H9 (cell line): ENCODE data around the gene MOB3A. TPM values are rescaled to one million over a fixed set of nuclear protein-coding genes. Genes with fewer than 3 reads are reported as not detected.

Experiments
- DNase-seq: peaks from one replicate; pipeline ENCODE4 v3.0.0-alpha.2; 2017
- H2AFZ ChIP-seq: one replicate; pipeline ENCODE4 v1.6.1; 2013; ENCODE audit warnings: mild to moderate bottlenecking, low read length, control low read depth, moderate library complexity
- H2AK5ac ChIP-seq: 2 replicates; pipeline ENCODE4 v1.6.1; 2013; ENCODE audit warnings: low read length, control low read depth, mixed read lengths; ENCODE audit not compliant: insufficient read length
- H2BK120ac ChIP-seq: one replicate; pipeline ENCODE4 v1.6.1; 2013; ENCODE audit warnings: low read depth, mild to moderate bottlenecking, low read length, control low read depth, inconsistent platforms; ENCODE audit not compliant: poor library complexity, severe bottlenecking
- H2BK12ac ChIP-seq: 2 replicates; pipeline ENCODE4 v1.6.1; 2013; ENCODE audit warnings: low read length, control low read depth, mixed read lengths, low read depth; ENCODE audit not compliant: insufficient read length
- H2BK15ac ChIP-seq: 2 replicates; pipeline ENCODE4 v1.6.1; 2013; ENCODE audit warnings: low read depth, low read length, control low read depth
- H2BK20ac ChIP-seq: one replicate; pipeline ENCODE4 v1.6.1; 2013; ENCODE audit warnings: low read depth, mild to moderate bottlenecking, low read length, control low read depth, inconsistent platforms; ENCODE audit not compliant: poor library complexity, severe bottlenecking
- H2BK5ac ChIP-seq: 2 replicates; pipeline ENCODE4 v1.6.1; 2013; ENCODE audit warnings: low read length, control low read depth, mixed read lengths; ENCODE audit not compliant: insufficient read length
- H3K14ac ChIP-seq: 2 replicates; pipeline ENCODE4 v1.6.1; 2013; ENCODE audit warnings: low read length, control low read depth; ENCODE audit not compliant: insufficient read depth
- H3K18ac ChIP-seq: 2 replicates; pipeline ENCODE4 v1.6.1; 2013; ENCODE audit warnings: low read depth, mild to moderate bottlenecking, mixed read lengths, low read length, control low read depth; ENCODE audit not compliant: insufficient read length
- H3K23ac ChIP-seq: 2 replicates; pipeline ENCODE4 v1.6.1; 2013; ENCODE audit warnings: low read length, control low read depth, mixed read lengths, low read depth; ENCODE audit not compliant: insufficient read length
- H3K23me2 ChIP-seq: 2 replicates; pipeline ENCODE4 v1.6.1; 2013; ENCODE audit warnings: low read depth, mild to moderate bottlenecking, mixed read lengths, low read length, control low read depth; ENCODE audit not compliant: insufficient read length, poor library complexity, severe bottlenecking
- H3K27ac ChIP-seq: 2 replicates; pipeline ENCODE4 v1.5.1; 2013; ENCODE audit warnings: low read length, control low read depth, mixed read lengths, low read depth; ENCODE audit not compliant: insufficient read length
- H3K27me3 ChIP-seq: 2 replicates; pipeline ENCODE4 v1.6.1; 2013; ENCODE audit warnings: low read length, control low read depth, inconsistent platforms; ENCODE audit not compliant: insufficient read depth
- H3K4ac ChIP-seq: 2 replicates; pipeline ENCODE4 v1.6.1; 2013; ENCODE audit warnings: low read depth, mild to moderate bottlenecking, control low read depth, inconsistent platforms, low read length, moderate library complexity
- H3K4me1 ChIP-seq: 2 replicates; pipeline ENCODE4 v1.6.1; 2013; ENCODE audit warnings: low read length, control low read depth, inconsistent platforms; ENCODE audit not compliant: insufficient read depth
- H3K4me2 ChIP-seq: 2 replicates; pipeline ENCODE4 v1.6.1; 2013; ENCODE audit warnings: low read length, control low read depth, mixed read lengths; ENCODE audit not compliant: insufficient read length, insufficient read depth
- H3K56ac ChIP-seq: 2 replicates; pipeline ENCODE4 v1.6.1; 2013; ENCODE audit warnings: low read depth, mild to moderate bottlenecking, mixed read lengths, low read length, control low read depth; ENCODE audit not compliant: insufficient read length
- H3K79me1 ChIP-seq: 2 replicates; pipeline ENCODE4 v1.6.1; 2013; ENCODE audit warnings: low read depth, mild to moderate bottlenecking, moderate library complexity, low read length, control low read depth, inconsistent platforms; ENCODE audit not compliant: insufficient read depth, poor library complexity, severe bottlenecking
- H3K79me2 ChIP-seq: 2 replicates; pipeline ENCODE4 v1.6.1; 2013; ENCODE audit warnings: low read length, control low read depth, inconsistent platforms; ENCODE audit not compliant: insufficient read depth
- H3K9ac ChIP-seq: 2 replicates; pipeline ENCODE4 v1.6.1; 2013; ENCODE audit warnings: low read length, control low read depth, mixed read lengths; ENCODE audit not compliant: insufficient read length; ENCODE audit errors: extremely low read depth
- H3K9me3 ChIP-seq: one replicate; pipeline ENCODE4 v1.6.1; 2013; ENCODE audit warnings: low read depth, low read length, inconsistent platforms; ENCODE audit not compliant: control insufficient read depth
- H3T11ph ChIP-seq: one replicate; pipeline ENCODE4 v1.6.1; 2013; ENCODE audit warnings: mild to moderate bottlenecking, low read length, control low read depth, inconsistent platforms
- H4K20me1 ChIP-seq: one replicate; pipeline ENCODE4 v1.6.1; 2013; ENCODE audit not compliant: control insufficient read depth, insufficient read length, insufficient read depth
- H4K5ac ChIP-seq: 2 replicates; pipeline ENCODE4 v1.6.1; 2013; ENCODE audit warnings: low read depth, mild to moderate bottlenecking, mixed read lengths, low read length, control low read depth; ENCODE audit not compliant: insufficient read length
- H4K8ac ChIP-seq: replicated peaks from 2 replicates; pipeline ENCODE4 v1.6.1; 2013; ENCODE audit warnings: low read length, control low read depth, mixed read lengths, low read depth; ENCODE audit not compliant: insufficient read length
- H4K91ac ChIP-seq: 2 replicates; pipeline ENCODE4 v1.6.1; 2013; ENCODE audit warnings: low read depth, mild to moderate bottlenecking, moderate library complexity, mixed read lengths, low read length, control low read depth; ENCODE audit not compliant: insufficient read length
- H3K27ac Mint-ChIP-seq, 3 experiments: 2 replicates in 2 of 3; 3 replicates in 1 of 3; pipeline ENCODE4 v1.8.0; 2020 to 2021; ENCODE audit warnings: mixed read lengths in 3 of 3, mild to moderate bottlenecking in 1 of 3, moderate library complexity in 1 of 3
- H3K27me3 Mint-ChIP-seq: 2 replicates; pipeline ENCODE4 v1.8.0; 2021; ENCODE audit warnings: low read depth, mild to moderate bottlenecking, moderate library complexity, mixed read lengths
- H3K36me3 Mint-ChIP-seq, 3 experiments: 2 replicates in 2 of 3; 3 replicates in 1 of 3; pipeline ENCODE4 v1.8.0; 2020 to 2021; ENCODE audit warnings: low read depth in 3 of 3, mixed read lengths in 3 of 3; ENCODE audit not compliant: insufficient read depth in 1 of 3
- H3K4me1 Mint-ChIP-seq, 2 experiments: 2 replicates each; pipeline ENCODE4 v1.8.0; 2020; ENCODE audit warnings: mixed read lengths in 2 of 2
- H3K4me3 Mint-ChIP-seq, 2 experiments: 2 replicates in 1 of 2; 3 replicates in 1 of 2; pipeline ENCODE4 v1.8.0; 2020 to 2021; ENCODE audit warnings: mild to moderate bottlenecking in 2 of 2, mixed read lengths in 2 of 2, moderate library complexity in 1 of 2
- H3K9me3 Mint-ChIP-seq, 2 experiments: 2 replicates in 1 of 2; 3 replicates in 1 of 2; pipeline ENCODE4 v1.8.0; 2020; ENCODE audit warnings: mild to moderate bottlenecking in 2 of 2, mixed read lengths in 2 of 2, moderate library complexity in 1 of 2
- CTCF ChIP-seq: fragments of 200-600 bp; sonication (generic); conservative IDR thresholded peaks from 3 replicates; pipeline ENCODE4 v1.8.0; 2021; ENCODE audit warnings: antibody characterized with exemption, mild to moderate bottlenecking
- WGBS: extraction: QIAGEN DNeasy Blood & Tissue Kit; methylation state at CpG from one replicate; pipeline ENCODE4 v1.1.7; 2013; ENCODE audit warnings: missing lambda C conversion rate, low lambda C conversion rate, mixed read lengths; ENCODE audit not compliant: insufficient read length; ENCODE audit errors: extremely low coverage; 5-methylcytosine and 5-hydroxymethylcytosine counted together
- total RNA-seq: library from RNA; stranded (reverse); gene quantifications from 2 replicates; pipeline ENCODE4 v1.2.1, GENCODE V29; 2021

Gene MOB3A
- total RNA-seq, 1 experiment from 2014 or later = 11.5 TPM

- Histone ChIP-seq H2BK120ac (no peak overlapping the region), H2AFZ (no peak overlapping the region), H4K20me1 (no peaks in the 10 kb centered on the region), H3K56ac (no peak overlapping the region), H3K4ac (no peak overlapping the region), H2BK15ac (no peak overlapping the region), H3K27me3 (no peaks in the 10 kb centered on the region), H3K79me1 (no peaks in the 10 kb centered on the region), H3K14ac (peak overlapping the region; percentile 31; the same call in 1 of the 2 replicates), H3K9ac (no peak overlapping the region), H3T11ph (no peak overlapping the region), H3K79me2 (no peaks in the 10 kb centered on the region), H4K91ac (no peak overlapping the region), H3K9me3 (no peaks in the 10 kb centered on the region), H4K5ac (no peak overlapping the region), H3K27ac (no peak overlapping the region), H4K8ac (no peak overlapping the region), H2BK12ac (no peak overlapping the region), H3K23ac (no peak overlapping the region), H3K4me2 (no peak overlapping the region), H3K18ac (no peak overlapping the region), H3K4me1 (no peaks in the 10 kb centered on the region; the same call in 1 of the 2 replicates), H2BK20ac (no peak overlapping the region), H2BK5ac (no peak overlapping the region), H2AK5ac (no peak overlapping the region), H3K23me2 (no peaks in the 10 kb centered on the region)
- Mint-ChIP-seq H3K4me3 (no peak overlapping the region), H3K4me1 (peaks cover 12 to 33% of the 10 kb centered on the region in 2 experiments), H3K36me3 (peaks cover 0 to 2% (median 0%) of the 10 kb centered on the region in 3 experiments; a peak in 2 of 7 replicates), H3K27me3 (no peaks in the 10 kb centered on the region; the same call in 1 of the 2 replicates), H3K9me3 (peaks cover 6 to 13% of the 10 kb centered on the region in 2 experiments; a peak in 4 of 5 replicates), H3K27ac (peak overlapping the region in 2 of 3 experiments; percentile 69 to 96; a peak in 4 of 7 replicates)
- no CpG with 5 or more reads among the region's 19 CpGs for WGBS
- TF ChIP-seq CTCF = no peak
- DNase-seq = peak; percentile 56
These were observed 63.7 kb downstream of the MOB3A start for GRCh38 chr19:2032296-2032941.
